Activated CD4-positive, alpha-beta T cell treated with anti-CD3 and anti-CD28 coated beads for 24 hours (primary cell): ENCODE data around the gene ZDHHC18.

Source experiments
- DNase-seq, 2 donors: peaks; one replicate each; pipeline ENCODE4 v3.0.0-alpha.2; 2020; ENCODE audit warnings: low read depth in 2 of 2

ZDHHC18 gene, protein sequence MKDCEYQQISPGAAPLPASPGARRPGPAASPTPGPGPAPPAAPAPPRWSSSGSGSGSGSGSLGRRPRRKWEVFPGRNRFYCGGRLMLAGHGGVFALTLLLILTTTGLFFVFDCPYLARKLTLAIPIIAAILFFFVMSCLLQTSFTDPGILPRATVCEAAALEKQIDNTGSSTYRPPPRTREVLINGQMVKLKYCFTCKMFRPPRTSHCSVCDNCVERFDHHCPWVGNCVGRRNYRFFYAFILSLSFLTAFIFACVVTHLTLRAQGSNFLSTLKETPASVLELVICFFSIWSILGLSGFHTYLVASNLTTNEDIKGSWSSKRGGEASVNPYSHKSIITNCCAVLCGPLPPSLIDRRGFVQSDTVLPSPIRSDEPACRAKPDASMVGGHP

GRCh38 chr1:26826261-26827105, at the start of gene ZDHHC18:
Gene ZDHHC18, plus strand, starts transcription at chr1:26826688. Its CDS starts 117 bp downstream, at chr1:26826805.
- DNase-seq, result peak; percentile 48 to 52

- no peak for DNase-seq
Measured at GRCh38 chr1:26779098-26779668, 47.3 kb upstream of the ZDHHC18 start.

DNA sequence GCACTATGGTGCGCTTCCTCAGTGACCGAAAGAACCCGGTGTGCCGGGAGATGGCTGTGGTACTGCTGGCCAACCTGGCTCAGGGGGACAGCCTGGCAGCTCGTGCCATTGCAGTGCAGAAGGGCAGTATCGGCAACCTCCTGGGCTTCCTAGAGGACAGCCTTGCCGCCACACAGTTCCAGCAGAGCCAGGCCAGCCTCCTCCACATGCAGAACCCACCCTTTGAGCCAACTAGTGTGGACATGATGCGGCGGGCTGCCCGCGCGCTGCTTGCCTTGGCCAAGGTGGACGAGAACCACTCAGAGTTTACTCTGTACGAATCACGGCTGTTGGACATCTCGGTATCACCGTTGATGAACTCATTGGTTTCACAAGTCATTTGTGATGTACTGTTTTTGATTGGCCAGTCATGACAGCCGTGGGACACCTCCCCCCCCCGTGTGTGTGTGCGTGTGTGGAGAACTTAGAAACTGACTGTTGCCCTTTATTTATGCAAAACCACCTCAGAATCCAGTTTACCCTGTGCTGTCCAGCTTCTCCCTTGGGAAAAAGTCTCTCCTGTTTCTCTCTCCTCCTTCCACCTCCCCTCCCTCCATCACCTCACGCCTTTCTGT, 46.0 kb upstream of the ZDHHC18 start:
- DNase-seq, result no peak

GRCh38 chr1:26781206-26781825, 45.2 kb upstream of the ZDHHC18 start:
- no peak for DNase-seq

DNA sequence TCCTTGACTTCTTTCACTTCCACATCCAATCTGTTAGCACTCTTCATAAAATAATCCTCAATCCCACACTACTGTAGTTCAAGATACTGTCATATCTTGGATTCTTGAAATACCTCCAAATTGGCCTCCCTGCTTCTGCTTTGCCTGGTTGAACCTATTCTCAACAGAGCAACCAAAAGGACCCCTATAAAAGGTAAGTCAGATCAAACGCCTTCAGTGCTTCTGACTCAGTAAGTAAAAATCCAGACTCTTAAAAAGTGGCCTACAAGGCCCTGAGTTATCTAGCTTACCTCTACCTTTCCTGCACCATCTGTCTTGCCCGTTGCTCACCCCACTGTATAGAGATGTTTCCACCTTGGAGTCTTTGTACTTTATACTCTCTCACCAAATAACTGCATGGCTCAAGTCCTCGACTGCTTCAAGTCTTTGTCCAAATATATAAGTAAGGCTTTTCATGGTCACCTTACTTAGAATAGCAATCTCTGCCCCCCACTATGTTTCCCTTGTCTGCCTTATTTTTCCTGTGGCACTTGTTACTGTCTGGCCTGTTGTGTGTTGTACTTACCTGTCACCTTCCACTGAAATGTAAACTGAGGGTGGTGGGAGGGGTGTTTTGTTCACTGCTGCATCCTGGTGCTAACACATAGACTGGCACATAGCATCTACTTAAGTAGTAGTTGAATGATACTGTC, 43.8 kb upstream of the ZDHHC18 start:
- DNase-seq, result no peak

DNA sequence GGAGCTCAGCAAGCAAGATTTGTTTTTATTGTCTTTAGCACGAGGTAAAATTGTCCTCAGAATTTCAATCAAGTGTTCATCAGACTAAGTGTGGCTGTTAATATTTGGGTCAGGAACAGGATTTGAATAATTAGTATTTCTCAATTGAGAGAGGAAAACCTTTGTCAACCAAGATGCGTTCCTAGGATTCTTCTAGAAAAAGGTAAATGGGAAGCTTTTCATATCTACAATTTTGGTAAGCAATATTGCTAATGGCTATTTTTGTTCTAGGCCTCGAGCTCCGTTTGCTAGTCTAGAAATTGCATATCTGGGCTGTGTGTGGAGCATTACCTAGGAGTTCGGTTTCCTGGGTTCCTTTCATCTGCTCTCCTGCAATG, 42.9 kb upstream of the ZDHHC18 start:
- no peak for DNase-seq

- no peak for DNase-seq
Measured at GRCh38 chr1:26784023-26784871, 42.2 kb upstream of the ZDHHC18 start.

- DNase-seq, result no peak
Measured at GRCh38 chr1:26784886-26785285, 41.6 kb upstream of the ZDHHC18 start.

DNA sequence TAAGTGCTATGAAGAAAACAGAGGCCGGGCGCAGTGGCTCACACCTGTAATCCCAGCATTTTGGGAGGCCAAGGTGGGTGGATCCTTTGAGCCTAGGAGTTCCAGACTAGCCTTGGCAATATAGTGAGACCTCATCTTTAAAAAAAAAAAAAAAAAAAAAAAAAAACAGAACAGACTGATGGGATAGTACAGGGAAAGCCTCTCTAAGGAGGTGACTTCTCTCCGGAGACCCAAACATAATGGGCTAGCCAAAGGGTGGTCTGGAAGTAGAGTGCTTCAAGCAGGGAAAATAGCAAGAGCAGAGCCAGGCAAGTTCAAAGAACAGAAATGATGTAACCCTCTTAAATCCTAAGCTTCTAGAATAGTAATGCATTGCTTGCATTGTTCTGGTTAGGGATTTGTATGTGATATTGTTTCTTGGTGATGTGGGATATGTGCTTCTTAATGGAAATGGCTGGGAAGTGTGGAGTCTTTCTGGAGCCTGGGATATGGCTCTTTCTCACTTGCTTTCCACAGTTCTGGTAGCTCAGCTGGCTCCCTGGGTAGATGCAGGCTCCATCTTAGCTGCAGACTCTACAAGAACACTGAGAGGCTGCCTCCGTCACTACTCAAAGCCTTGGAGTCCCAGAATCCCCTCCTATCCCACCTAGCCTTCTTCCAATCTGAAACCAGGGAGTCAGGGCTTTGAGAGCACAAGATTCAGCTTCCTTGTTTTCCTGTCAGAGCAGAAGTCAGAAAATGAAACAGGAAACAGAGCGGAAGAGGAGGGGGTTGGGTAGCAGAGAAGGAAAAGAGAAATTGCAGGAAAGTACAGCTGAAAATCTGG, 40.7 kb upstream of the ZDHHC18 start:
- no peak for DNase-seq

DNA sequence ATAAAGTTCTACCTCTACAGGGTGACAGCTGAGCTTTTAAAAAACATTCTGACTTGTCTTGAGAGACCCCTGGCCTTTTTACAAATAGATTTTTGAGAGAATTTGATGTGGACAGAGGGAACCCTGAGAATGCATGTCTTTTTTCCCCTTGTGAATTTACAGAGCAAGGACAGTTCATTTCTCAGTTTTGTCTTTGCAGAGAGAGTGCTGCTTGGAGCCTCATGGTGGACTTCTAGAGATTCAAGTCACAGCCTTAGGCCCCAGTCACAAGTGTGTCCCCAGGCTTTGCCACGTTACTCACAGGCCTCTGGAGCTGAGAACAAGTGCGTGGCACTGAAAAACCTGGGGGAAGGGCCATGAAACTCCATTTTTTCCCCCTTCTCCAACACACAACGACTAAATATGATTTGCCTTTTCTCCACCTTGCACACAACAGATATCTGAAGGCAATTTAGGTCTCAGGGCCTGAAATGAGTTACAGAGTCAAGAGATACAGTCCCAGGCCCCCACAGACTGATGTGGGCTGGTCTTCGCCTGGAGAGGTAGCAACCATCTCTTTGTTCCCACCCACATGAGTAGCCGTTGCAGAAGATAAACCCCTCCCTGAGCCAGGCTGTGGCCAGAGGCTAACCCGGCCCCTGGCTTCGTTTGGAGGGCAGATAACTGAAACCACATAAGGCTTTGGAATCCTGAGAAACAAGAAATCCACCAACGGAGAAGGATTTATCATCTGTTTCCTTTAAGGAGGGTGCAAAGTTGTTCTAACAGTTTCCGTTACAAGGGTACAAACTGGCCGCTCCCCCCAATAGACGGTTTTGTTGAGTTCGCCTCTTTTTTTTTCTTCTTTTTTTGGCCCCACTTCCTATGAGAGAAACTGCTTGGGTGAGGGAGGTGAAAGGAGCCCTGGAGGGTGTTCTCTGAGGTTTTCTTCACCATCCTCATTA, 39.8 kb upstream of the ZDHHC18 start:
- DNase-seq, result no peak

GRCh38 chr1:26787381-26787705, 39.1 kb upstream of the ZDHHC18 start:
- peak; percentile 36 to 50 for DNase-seq

DNA sequence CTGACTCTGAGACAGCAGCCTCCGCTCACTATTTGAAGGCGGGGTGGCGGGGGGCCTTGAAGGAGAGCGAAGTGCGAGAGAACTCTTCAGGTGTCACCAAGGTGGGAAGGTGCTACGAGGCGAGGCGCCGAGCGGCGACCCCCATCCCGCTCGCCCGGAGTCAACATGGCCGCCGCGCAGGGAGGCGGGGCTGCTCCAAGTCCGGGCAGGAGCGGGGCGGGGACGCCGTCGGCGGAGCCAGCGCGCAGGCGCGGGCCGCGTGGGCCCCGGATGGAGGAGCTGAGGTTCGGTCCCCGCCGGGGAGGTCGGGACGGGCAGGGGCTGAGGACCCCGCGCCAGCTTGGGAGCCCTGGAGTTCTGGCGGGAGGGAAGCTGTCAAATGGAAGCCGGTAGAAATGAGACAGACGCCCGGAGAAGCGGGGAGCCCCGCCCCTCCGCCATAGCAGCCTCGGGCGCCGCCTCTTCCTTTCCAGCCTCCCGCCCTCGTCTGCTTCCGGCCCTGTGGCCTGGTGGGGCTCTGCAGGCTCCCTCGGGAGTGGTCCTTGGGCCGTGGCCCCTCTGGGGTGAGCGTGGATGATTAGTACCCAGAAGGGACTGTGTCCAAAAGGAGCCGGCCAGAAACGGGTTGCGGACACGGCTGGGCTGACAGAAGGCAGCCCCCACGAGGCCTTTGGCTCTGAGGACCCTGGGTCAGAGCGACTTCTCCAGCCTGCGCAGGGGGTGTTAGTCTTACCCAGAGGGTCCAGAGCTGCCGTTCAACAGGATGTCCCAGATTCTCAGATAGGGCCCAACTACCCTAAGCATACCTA, 38.6 kb upstream of the ZDHHC18 start, which contains the start of gene PIGV:
PIGV (plus strand) TSS at position 245 of the 809 bp plus-strand sequence. CDS start 2,866 bp downstream, outside the sequence.
- DNase-seq, result peak; percentile 78 to 80

DNA sequence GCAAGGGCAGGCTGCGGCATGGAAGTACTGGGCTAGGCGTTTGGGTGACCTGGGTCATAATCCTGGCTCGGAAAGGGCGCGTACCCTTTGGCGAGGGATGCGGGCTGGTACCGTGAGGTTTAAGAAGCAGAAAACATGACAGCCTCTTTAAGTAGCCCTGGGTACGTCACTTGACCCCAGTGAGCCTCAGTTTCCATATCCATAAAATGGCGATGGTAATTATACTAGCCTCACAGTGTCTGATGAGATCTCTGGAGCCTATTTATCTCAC, 38.0 kb upstream of the ZDHHC18 start:
- no peak for DNase-seq

DNA sequence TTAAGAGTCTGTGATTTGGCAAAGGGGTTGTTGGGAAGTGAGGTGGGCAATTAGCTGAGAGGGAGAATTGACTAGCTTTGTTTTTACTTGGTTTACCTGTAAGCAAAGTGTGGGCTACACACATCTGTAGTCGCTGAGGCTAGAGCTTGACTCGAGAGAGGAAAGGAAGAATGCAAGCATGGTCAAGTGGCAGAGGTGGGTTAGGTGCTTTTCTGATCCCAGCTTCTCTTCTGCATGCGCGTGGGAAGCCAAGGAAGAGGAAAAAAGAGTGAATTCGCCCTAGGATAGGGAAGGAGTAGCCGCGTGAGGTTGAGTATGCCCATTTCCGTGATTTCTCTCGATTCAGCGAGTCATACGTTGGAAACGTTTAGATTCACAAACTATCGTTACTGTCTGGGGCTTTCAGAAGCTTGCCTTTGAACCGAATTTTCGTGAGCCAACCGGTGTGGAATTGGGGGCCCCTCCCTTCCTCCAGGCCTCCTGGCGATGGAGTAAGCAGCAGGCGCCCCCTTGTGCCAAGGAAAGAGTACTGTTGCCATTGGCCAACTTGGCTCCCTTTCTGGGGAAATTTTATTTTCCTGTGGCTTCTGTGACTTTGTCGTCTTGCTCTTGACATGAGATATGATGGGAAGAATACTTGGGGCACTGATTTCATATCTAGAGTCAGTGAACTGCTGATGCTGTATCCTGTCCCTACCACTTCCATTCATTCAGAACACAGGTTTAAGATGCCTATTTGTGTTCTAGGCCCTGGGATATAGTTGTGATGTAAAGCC, 37.5 kb upstream of the ZDHHC18 start:
- DNase-seq, result peak; percentile 80 to 82

- DNase-seq, result no peak
Measured at GRCh38 chr1:26789612-26789865, 36.9 kb upstream of the ZDHHC18 start.

DNA sequence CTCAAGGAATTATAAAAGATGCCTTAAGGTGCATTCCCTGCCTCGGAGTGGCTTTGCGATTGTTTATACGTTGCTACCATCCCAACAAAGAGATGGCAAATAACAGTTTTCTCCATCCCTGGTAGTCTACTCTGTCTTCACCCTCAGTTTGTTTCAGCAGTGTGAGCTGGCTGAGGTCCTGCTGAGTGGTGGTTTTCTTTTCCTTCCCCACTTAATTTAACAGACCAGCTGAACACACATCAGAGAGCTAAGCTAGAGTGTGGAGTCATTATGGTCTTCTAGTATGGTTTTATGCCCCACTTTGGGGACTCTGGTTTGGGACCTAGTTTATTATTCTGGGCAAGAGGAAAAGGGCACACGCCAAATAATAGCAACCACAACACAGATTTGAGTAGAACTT, 36.6 kb upstream of the ZDHHC18 start:
- DNase-seq, result no peak

- no peak for DNase-seq
Measured at GRCh38 chr1:26790551-26790953, 35.9 kb upstream of the ZDHHC18 start.
